Right hindlimb (tissue), 1 donor: ENCODE measurements around the gene AOC1.
"Not testable (repeated sequence)": the region's sequence is repeated elsewhere in the genome, so short reads cannot be mapped to it uniquely, and the experiment has no call there.

Experiments used
- DNase-seq: peaks from one replicate; pipeline ENCODE4 v3.0.0-alpha.2; 2018

AOC1 gene

GRCh38 chr7:150898475-150899011 lies 46.2 kb downstream of the AOC1 start:
- DNase-seq: peak; percentile 76

- DNase-seq: no peak
Observed at GRCh38 chr7:150900675-150901074, 48.4 kb downstream of the AOC1 start.

- peak; percentile 39 for DNase-seq
Observed at GRCh38 chr7:150901160-150902035, 49.1 kb downstream of the AOC1 start.

GRCh38 chr7:150902078-150903033 lies 50.0 kb downstream of the AOC1 start:
- no peak for DNase-seq

GRCh38 chr7:150903606-150904005 lies 51.3 kb downstream of the AOC1 start:
- peak; percentile 60 for DNase-seq

- DNase-seq: no peak
Observed at GRCh38 chr7:150904011-150904909, 51.9 kb downstream of the AOC1 start.

GRCh38 chr7:150908173-150908572 lies 55.9 kb downstream of the AOC1 start:
- no peak for DNase-seq

GRCh38 chr7:150909200-150909995 lies 57.1 kb downstream of the AOC1 start:
- DNase-seq: no peak

- not testable (repeated sequence) for DNase-seq
Observed at GRCh38 chr7:150910305-150910995, 58.1 kb downstream of the AOC1 start.

- DNase-seq: no peak
Observed at GRCh38 chr7:150910996-150911422, 58.7 kb downstream of the AOC1 start.
